Mesenteric fat pad (tissue), 1 donor: ENCODE data around the gene ZNF500. TPM values are rescaled to one million over a fixed set of nuclear protein-coding genes. Genes with fewer than 3 reads are reported as not detected.
"Not testable (repeated sequence)": the region's sequence is repeated elsewhere in the genome, so short reads cannot be mapped to it uniquely, and the experiment has no call there.

ENCODE experiments used
- DNase-seq: peaks from one replicate; pipeline ENCODE4 v3.0.0-alpha.2; 2020; ENCODE audit warnings: low spot score
- total RNA-seq: library from RNA; stranded (reverse); fragmentation: NEBNext Ultra II Directional; extraction: Animal tissue kit (Norgen Biotek cat#: 25700); gene quantifications from one replicate; pipeline ENCODE4 v1.2.1, GENCODE V29; 2021
- donor health status: DM: yes; HTN: yes; CAD: no.

Gene ZNF500
- total RNA-seq, 1 donor from 2014 or later: 12.4 TPM

GRCh38 chr16:4746991-4747574 is 19.9 kb downstream of the ZNF500 start:
- DNase-seq: no peak

GRCh38 chr16:4746215-4746614 is 20.7 kb downstream of the ZNF500 start:
- no peak for DNase-seq

- DNase-seq: no peak
These were observed 21.7 kb downstream of the ZNF500 start for GRCh38 chr16:4745274-4745569.

GRCh38 chr16:4744555-4745273 is 22.2 kb downstream of the ZNF500 start:
- DNase-seq: no peak

GRCh38 chr16:4743226-4743878 is 23.6 kb downstream of the ZNF500 start:
- DNase-seq: no peak

- not testable (repeated sequence) for DNase-seq
These were observed 28.6 kb downstream of the ZNF500 start for GRCh38 chr16:4738370-4738769.

GRCh38 chr16:4737545-4737944 is 29.4 kb downstream of the ZNF500 start:
- DNase-seq: no peak

GRCh38 chr16:4736546-4736945 is 30.4 kb downstream of the ZNF500 start:
- DNase-seq: no peak

GRCh38 chr16:4734730-4735535 is 32.0 kb downstream of the ZNF500 start:
- peak; percentile 93 for DNase-seq

GRCh38 chr16:4734063-4734729 is 32.8 kb downstream of the ZNF500 start, which contains the start of the genes ANKS3 and DNAAF8:
Gene ANKS3 (minus strand): TSS chr16:4734271. CDS start chr16:4730149, 4,122 bp downstream.
Gene DNAAF8 (plus strand): TSS chr16:4734537. CDS start chr16:4736515, 1,978 bp downstream.
- peak; percentile 96 for DNase-seq

- no peak for DNase-seq
These were observed 33.3 kb downstream of the ZNF500 start for GRCh38 chr16:4733747-4734062.

GRCh38 chr16:4733211-4733742 is 33.7 kb downstream of the ZNF500 start:
- DNase-seq: no peak

- DNase-seq: no peak
These were observed 37.1 kb downstream of the ZNF500 start for GRCh38 chr16:4729876-4730275.

GRCh38 chr16:4728676-4729075 is 38.3 kb downstream of the ZNF500 start:
- DNase-seq: no peak

GRCh38 chr16:4726616-4727015 is 40.3 kb downstream of the ZNF500 start:
- no peak for DNase-seq

- DNase-seq: no peak
These were observed 42.2 kb downstream of the ZNF500 start for GRCh38 chr16:4724661-4725270.

GRCh38 chr16:4723071-4723767 is 43.7 kb downstream of the ZNF500 start:
- DNase-seq: no peak

GRCh38 chr16:4718466-4718865 is 48.5 kb downstream of the ZNF500 start:
- DNase-seq: no peak

- no peak for DNase-seq
These were observed 52.0 kb downstream of the ZNF500 start for GRCh38 chr16:4714996-4715395.
